K562 (cell line): ENCODE data around the gene EPC2. TPM values are rescaled to one million over a fixed set of nuclear protein-coding genes. Genes with fewer than 3 reads are reported as not detected.

Source experiments
- ATAC-seq: fragments of 200-7000 bp; cut with Tn5 transposase; 3 replicates; pipeline ENCODE4 v1.9.1; 2020; ENCODE audit warnings: moderate library complexity
- BruUV-seq: library from RNA; stranded (reverse); fragments of 400-500 nt; replicated peaks from 2 replicates; lab custom pipeline; 2021; lab: Mats Ljungman, UMichigan
- CTCF ChIA-PET: fragments of 300-600 bp; formaldehyde crosslinking; extraction: SDS; loops from one replicate; lab custom pipeline; 2021; ENCODE audit warnings: low intra/inter-chr PET ratio; lab: Yijun Ruan, JAX
- POLR2A ChIA-PET: fragments of 300-600, 350-650 bp; sonication (Branson Sonifier 250); formaldehyde crosslinking; extraction: SDS; loops from one replicate; lab custom pipeline; 2021; ENCODE audit warnings: antibody characterized with exemption, inconsistent platforms; lab: Yijun Ruan, JAX
- DNase-seq, 4 experiments: peaks; one replicate each; pipeline versions ENCODE4 v3.0.0 to v3.0.0-alpha.2; 2011 to 2018; ENCODE audit warnings: low spot score in 3 of 4, mixed read lengths in 3 of 4; ENCODE audit errors: extremely low read depth in 1 of 4
- FAIRE-seq: peaks from 2 replicates; lab custom pipeline; 2011; peaks lifted over from hg19 to GRCh38; lab: Jason Lieb, UNC
- H2AFZ ChIP-seq: 2 replicates; pipeline ENCODE4 v1.6.0; 2011; ENCODE audit warnings: low read depth, low read length, control low read depth, inconsistent platforms
- H3K27ac ChIP-seq: fragments of 200-600 bp; 3 replicates; pipeline ENCODE4 v1.8.0; 2011; ENCODE audit warnings: low read depth, mild to moderate bottlenecking, control low read depth, inconsistent platforms, low read length, moderate library complexity, mixed read lengths; ENCODE audit errors: extremely low read depth
- H3K27me3 ChIP-seq, 2 experiments: fragments of 300-600 bp in 1 of 2; 2 replicates in 1 of 2; 3 replicates in 1 of 2; pipeline versions ENCODE4 v1.6.0 to v1.8.0; 2011; ENCODE audit warnings: inconsistent platforms in 2 of 2, low read length in 2 of 2, mild to moderate bottlenecking in 1 of 2, mixed read lengths in 1 of 2, moderate library complexity in 1 of 2; ENCODE audit not compliant: control insufficient read depth in 2 of 2, insufficient read depth in 2 of 2
- H3K36me3 ChIP-seq: fragments of 300-600 bp; 3 replicates; pipeline ENCODE4 v1.8.0; 2011; ENCODE audit warnings: mild to moderate bottlenecking, low read length, inconsistent platforms; ENCODE audit not compliant: control insufficient read depth, insufficient read depth
- H3K4me1 ChIP-seq, 2 experiments: fragments of 200-600 bp in 1 of 2; replicated peaks in 1 of 2; 2 replicates in 1 of 2; 3 replicates in 1 of 2; pipeline versions ENCODE4 v1.5.1 to v1.8.0; 2011; ENCODE audit warnings: inconsistent platforms in 2 of 2, low read length in 2 of 2, mild to moderate bottlenecking in 1 of 2, mixed read lengths in 1 of 2, moderate library complexity in 1 of 2; ENCODE audit not compliant: control insufficient read depth in 2 of 2, insufficient read depth in 2 of 2
- H3K4me2 ChIP-seq: 2 replicates; pipeline ENCODE4 v1.6.1; 2011; ENCODE audit warnings: low read length, control low read depth, inconsistent platforms, mixed read lengths; ENCODE audit not compliant: insufficient read depth
- H3K4me3 ChIP-seq: fragments of 200-600 bp; sonication (generic), shearing (Covaris generic); 2 replicates; pipeline ENCODE4 v1.5.1; 2016; ENCODE audit warnings: control low read depth, inconsistent platforms
- H3K79me2 ChIP-seq: fragments of 200-600 bp; 3 replicates; pipeline ENCODE4 v1.8.0; 2011; ENCODE audit warnings: low read length, inconsistent platforms; ENCODE audit not compliant: control insufficient read depth, insufficient read depth
- H3K9ac ChIP-seq, 2 experiments: 2 replicates each; pipeline versions ENCODE4 v1.6.0 to v1.6.1; 2011; ENCODE audit warnings: low read depth in 2 of 2, low read length in 2 of 2, control low read depth in 1 of 2, inconsistent platforms in 1 of 2, mild to moderate bottlenecking in 1 of 2, mixed read lengths in 1 of 2; ENCODE audit not compliant: insufficient read depth in 1 of 2
- H3K9me1 ChIP-seq: one replicate; pipeline ENCODE4 v1.6.0; 2011; ENCODE audit warnings: inconsistent platforms, mild to moderate bottlenecking, low read length, moderate library complexity; ENCODE audit not compliant: control insufficient read depth, insufficient read depth
- H3K9me3 ChIP-seq: replicated peaks from 2 replicates; pipeline ENCODE4 v1.5.1; 2011; ENCODE audit warnings: low read depth, low read length, inconsistent platforms; ENCODE audit not compliant: control insufficient read depth, insufficient read depth
- H4K20me1 ChIP-seq: replicated peaks from 2 replicates; pipeline ENCODE4 v1.6.1; 2011; ENCODE audit warnings: low read length, inconsistent platforms, mixed read lengths; ENCODE audit not compliant: control insufficient read depth, insufficient read depth
- AFF1 ChIP-seq, 2 experiments: fragments of 450-650 bp; IDR thresholded peaks; 2 replicates each; pipeline ENCODE4 v1.6.1; 2018; ENCODE audit warnings: mild to moderate bottlenecking in 2 of 2, low read depth in 1 of 2; ENCODE audit not compliant: partially characterized antibody in 2 of 2
- ARID1B ChIP-seq: fragments of 450-650 bp; IDR thresholded peaks from 2 replicates; pipeline ENCODE4 v1.6.1; 2016; ENCODE audit warnings: antibody characterized with exemption, mild to moderate bottlenecking, inconsistent platforms
- GABPB1 ChIP-seq: sonication (generic); formaldehyde crosslinking; IDR thresholded peaks from 2 replicates; pipeline ENCODE4 v1.8.0; 2022; ENCODE audit warnings: mild to moderate bottlenecking, missing genetic modification reagents
- GATA2 ChIP-seq: sonication (generic); formaldehyde crosslinking; IDR thresholded peaks from 2 replicates; pipeline ENCODE4 v1.4.0; 2020; ENCODE audit warnings: mild to moderate bottlenecking, missing genetic modification reagents
- MIER1 ChIP-seq: fragments of 450-650 bp; IDR thresholded peaks from 2 replicates; pipeline ENCODE4 v1.6.1; 2016; ENCODE audit warnings: antibody characterized with exemption, mild to moderate bottlenecking, low read depth
- ZC3H11A ChIP-seq: IDR thresholded peaks from 2 replicates; pipeline ENCODE4 v1.6.1; 2012; ENCODE audit warnings: low read depth, low read length, improper control_type of control experiment
- WGBS: fragments of 100-300 bp; shearing (Covaris generic); methylation state at CpG from one replicate; pipeline ENCODE4 v1.1.6; 2016; ENCODE audit warnings: low coverage, mixed read lengths; ENCODE audit not compliant: insufficient coverage; ENCODE audit errors: missing lambda C conversion rate; 5-methylcytosine and 5-hydroxymethylcytosine counted together
- in situ Hi-C: fragments of 300-500 bp; cut with MboI; formaldehyde crosslinking; loops from 4 replicates; pipeline ENCODE4 v1.15.0; 2018; ENCODE audit warnings: inconsistent platforms, mixed read lengths
- intact Hi-C: fragments of 100-400 bp; cut with micrococcal nuclease; formaldehyde crosslinking; loops from 2 replicates; pipeline ENCODE4 v1.14.2; 2022
- polyA plus RNA-seq, 8 experiments: library from polyadenylated mRNA; depleted of rRNA in 4 of 8; stranded (reverse) in 5 of 8; unstranded in 3 of 8; fragments of >200 nt; fragmentation: Nextera tagmentation in 2 of 8; fragmentation: Illumina TruSeq in 1 of 8; extraction: Ambion mirVana in 2 of 8; extraction: Trizol in 1 of 8; gene quantifications; 2 replicates each; pipeline versions ENCODE4 v1.2.1 to v1.2.3, GENCODE V29; 2011 to 2014; ENCODE audit warnings: inconsistent platforms in 1 of 8, missing spikeins in 1 of 8
- total RNA-seq, 7 experiments: library from RNA; depleted of rRNA in 6 of 7; stranded (reverse); fragments of >200 nt in 6 of 7; fragmentation: Illumina TruSeq in 2 of 7; extraction: Trizol in 2 of 7; gene quantifications; 2 replicates each; pipeline versions ENCODE4 v1.2.1 to v1.2.3, GENCODE V29; 2011 to 2021; ENCODE audit warnings: low replicate concordance in 1 of 7

The EPC2 gene
- total and polyA plus RNA-seq, 9 of the 15 experiments (the other 6 are each of a cell fraction or from before 2014, with no cell fraction given), result 7.0 to 35.8 (median 29.1) TPM

GRCh38 chr2:148699830-148700229 is 55.3 kb downstream of the EPC2 start:
- H3K9me1 ChIP-seq, result no peaks in the 10 kb centered on the region
- TF ChIP-seq GABPB1 (CRISPR knock-in tag) (no peak), ZC3H11A (no peak), AFF1 (IDR thresholded peaks at IDR 0.05; ENCODE audit: low read depth in 1 of 2, partially characterized antibody in 2 of 2) (peak in 1 of 2 experiments; percentile 98), GATA2 (no peak), ARID1B (no peak), MIER1 (no peak)
- TF ChIP-seq, all 486 proteins: peak for 1
- Histone ChIP-seq H2AFZ (no peak overlapping the region), H3K27ac (no peak overlapping the region), H3K9ac (no peak overlapping the region), H3K4me2 (no peak overlapping the region), H3K36me3 (peaks cover 13% of the 10 kb centered on the region; the same call in 2 of the 3 replicates), H3K4me3 (no peak overlapping the region), H3K79me2 (peaks cover 30% of the 10 kb centered on the region; the same call in 2 of the 3 replicates), H4K20me1 (no peaks in the 10 kb centered on the region), H3K9me3 (peaks cover 4% of the 10 kb centered on the region; the same call in 1 of the 2 replicates), H3K4me1 (no peaks in the 10 kb centered on the region), H3K27me3 (no peaks in the 10 kb centered on the region)
- no peak for DNase-seq
- no peak for ATAC-seq
- FAIRE-seq, result no peak
- in situ Hi-C loops (no loop called here), intact Hi-C loops (no loop called here)
- CTCF ChIA-PET, result no interaction called here
- 90% methylated on average over 4 of the region's 4 CpGs for WGBS
- BruUV-seq, result no TSS peak
- POLR2A ChIA-PET, result no interaction called here
